Osteocyte (in vitro differentiated cells): ENCODE measurements around the gene UGT1A4. TPM values are rescaled to one million over a fixed set of nuclear protein-coding genes. Genes with fewer than 3 reads are reported as not detected.
"Not testable (repeated sequence)": the region's sequence is repeated elsewhere in the genome, so short reads cannot be mapped to it uniquely, and the experiment has no call there.

Source experiments
- DNase-seq: peaks from one replicate; pipeline ENCODE4 v3.0.0; 2021; ENCODE audit warnings: mixed read lengths; ENCODE audit not compliant: unreplicated experiment; ENCODE audit errors: extremely low spot score
- H3K27ac Mint-ChIP-seq: one replicate; pipeline ENCODE4 v1.8.0; 2021; ENCODE audit warnings: mild to moderate bottlenecking, mixed read lengths; ENCODE audit not compliant: unreplicated experiment
- H3K27me3 Mint-ChIP-seq: one replicate; pipeline ENCODE4 v1.8.0; 2021; ENCODE audit warnings: mixed read lengths; ENCODE audit not compliant: unreplicated experiment
- H3K36me3 Mint-ChIP-seq: one replicate; pipeline ENCODE4 v1.8.0; 2021; ENCODE audit warnings: mixed read lengths; ENCODE audit not compliant: unreplicated experiment
- H3K4me1 Mint-ChIP-seq: one replicate; pipeline ENCODE4 v1.8.0; 2021; ENCODE audit warnings: mixed read lengths; ENCODE audit not compliant: unreplicated experiment
- H3K4me3 Mint-ChIP-seq: one replicate; pipeline ENCODE4 v1.8.0; 2021; ENCODE audit warnings: mild to moderate bottlenecking, moderate library complexity, mixed read lengths; ENCODE audit not compliant: unreplicated experiment
- H3K9me3 Mint-ChIP-seq: one replicate; pipeline ENCODE4 v1.8.0; 2021; ENCODE audit warnings: mixed read lengths; ENCODE audit not compliant: unreplicated experiment
- total RNA-seq: library from RNA; stranded (reverse); gene quantifications from 2 replicates; pipeline ENCODE4 v1.2.1, GENCODE V29; 2021
- TF ChIP-seq, protein P1 (sequence below): fragments of 200-600 bp; sonication (generic); IDR thresholded peaks from 2 replicates; pipeline ENCODE4 v1.5.0; 2021; ENCODE audit warnings: antibody characterized with exemption, mild to moderate bottlenecking, moderate library complexity

Gene UGT1A4
- total RNA-seq, 1 donor from 2014 or later, result not detected

DNA sequence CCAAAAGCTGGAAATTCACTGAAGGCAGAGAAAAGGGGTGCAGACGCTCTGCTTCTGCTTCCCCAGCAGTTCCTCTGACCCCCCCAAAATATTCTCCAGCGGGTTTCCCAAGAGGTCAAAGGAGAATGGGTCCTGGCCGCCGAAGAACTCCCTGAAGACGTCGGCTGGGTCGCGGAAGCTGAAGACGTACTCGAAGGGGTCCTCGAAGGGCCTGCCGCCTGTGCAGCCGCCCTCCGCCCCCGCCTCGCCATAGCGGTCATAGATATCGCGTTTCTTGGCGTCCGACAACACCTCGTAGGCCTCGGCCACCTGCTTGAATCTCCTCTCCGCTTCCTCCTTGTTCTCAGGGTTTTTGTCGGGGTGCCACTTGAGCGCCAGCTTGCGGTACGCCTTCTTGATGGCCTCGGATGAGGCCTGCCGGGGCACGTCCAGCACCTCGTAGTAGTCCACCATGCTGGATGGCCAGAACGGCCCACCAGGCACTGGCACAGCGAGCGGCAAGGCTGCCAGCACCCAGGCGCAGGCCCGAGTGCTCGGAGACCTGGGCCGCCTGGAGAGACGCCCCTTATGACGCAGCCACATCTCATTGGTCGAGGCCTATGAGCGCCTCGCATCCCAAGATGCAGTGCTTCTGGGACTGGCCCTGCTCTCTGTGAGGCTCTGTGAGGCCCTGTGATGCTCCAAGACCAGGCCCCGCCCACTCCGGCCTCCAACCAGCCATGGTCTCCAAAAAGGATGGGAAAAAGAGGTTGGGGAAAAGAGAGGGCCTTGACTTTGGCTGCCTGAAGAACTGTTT is 25.1 kb downstream of the UGT1A4 start:
- DNase-seq, result no peak
- Mint-ChIP-seq H3K27me3 (peaks cover 56% of the 10 kb centered on the region), H3K4me3 (no peak overlapping the region), H3K4me1 (no peaks in the 10 kb centered on the region), H3K9me3 (no peaks in the 10 kb centered on the region), H3K36me3 (no peaks in the 10 kb centered on the region), H3K27ac (no peak overlapping the region)
- TF ChIP-seq, protein P1, sequence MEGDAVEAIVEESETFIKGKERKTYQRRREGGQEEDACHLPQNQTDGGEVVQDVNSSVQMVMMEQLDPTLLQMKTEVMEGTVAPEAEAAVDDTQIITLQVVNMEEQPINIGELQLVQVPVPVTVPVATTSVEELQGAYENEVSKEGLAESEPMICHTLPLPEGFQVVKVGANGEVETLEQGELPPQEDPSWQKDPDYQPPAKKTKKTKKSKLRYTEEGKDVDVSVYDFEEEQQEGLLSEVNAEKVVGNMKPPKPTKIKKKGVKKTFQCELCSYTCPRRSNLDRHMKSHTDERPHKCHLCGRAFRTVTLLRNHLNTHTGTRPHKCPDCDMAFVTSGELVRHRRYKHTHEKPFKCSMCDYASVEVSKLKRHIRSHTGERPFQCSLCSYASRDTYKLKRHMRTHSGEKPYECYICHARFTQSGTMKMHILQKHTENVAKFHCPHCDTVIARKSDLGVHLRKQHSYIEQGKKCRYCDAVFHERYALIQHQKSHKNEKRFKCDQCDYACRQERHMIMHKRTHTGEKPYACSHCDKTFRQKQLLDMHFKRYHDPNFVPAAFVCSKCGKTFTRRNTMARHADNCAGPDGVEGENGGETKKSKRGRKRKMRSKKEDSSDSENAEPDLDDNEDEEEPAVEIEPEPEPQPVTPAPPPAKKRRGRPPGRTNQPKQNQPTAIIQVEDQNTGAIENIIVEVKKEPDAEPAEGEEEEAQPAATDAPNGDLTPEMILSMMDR, result no peak

DNA sequence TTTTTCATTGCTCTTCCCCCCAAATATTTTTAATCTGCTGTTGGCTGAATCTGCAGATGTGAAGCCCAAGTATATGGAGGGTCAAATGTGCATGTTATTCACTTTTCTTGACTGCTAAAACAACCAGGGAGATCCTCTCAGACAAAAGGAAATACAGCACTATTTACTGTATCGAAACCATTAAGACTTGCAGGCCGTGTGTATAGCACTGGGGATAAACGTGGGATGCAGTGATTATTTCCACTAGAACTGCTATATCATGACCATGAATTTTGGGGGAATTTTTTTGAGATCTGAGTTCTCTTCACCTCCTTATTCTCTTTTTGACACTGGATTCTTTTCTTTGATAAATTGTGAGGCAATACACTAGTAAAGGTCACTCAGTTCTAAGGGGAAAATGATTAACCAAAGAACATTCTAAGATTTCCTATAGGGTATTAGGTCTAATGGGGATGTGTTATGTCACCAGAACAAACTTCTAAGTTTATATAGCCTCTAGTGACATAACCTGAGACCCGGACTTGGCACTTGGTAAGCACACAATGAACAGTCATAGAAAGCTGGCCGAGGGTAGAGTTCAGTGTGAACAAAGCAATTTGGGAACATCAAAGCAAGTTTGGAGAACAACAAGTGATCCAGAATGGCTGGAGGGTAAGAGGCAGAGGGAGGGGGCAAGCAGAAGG is 26.7 kb downstream of the UGT1A4 start:
- Mint-ChIP-seq H3K27me3 (peaks cover 61% of the 10 kb centered on the region), H3K9me3 (peaks cover 5% of the 10 kb centered on the region), H3K27ac (no peak overlapping the region), H3K4me3 (no peak overlapping the region), H3K4me1 (no peaks in the 10 kb centered on the region), H3K36me3 (no peaks in the 10 kb centered on the region)
- no peak for DNase-seq
- TF ChIP-seq, protein P1, result no peak

DNA sequence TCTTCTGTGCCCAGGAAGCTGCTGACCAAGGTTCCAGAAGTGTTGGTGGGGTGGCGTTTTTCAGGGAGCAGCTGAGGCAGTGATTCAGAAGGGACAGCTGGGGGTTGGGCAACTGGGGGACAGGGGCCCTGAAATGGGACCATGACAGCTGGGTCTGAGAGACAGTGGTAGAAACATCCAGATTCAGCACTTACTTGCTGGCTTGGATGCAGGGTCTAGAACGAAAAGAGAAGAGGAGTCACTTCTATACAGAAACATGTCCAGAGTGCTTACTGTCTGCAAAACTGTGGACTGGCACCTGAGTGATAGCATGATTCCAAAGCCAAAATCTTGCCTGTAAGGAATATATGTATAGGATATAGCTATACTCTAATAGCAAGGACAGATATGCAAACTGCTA is 27.3 kb downstream of the UGT1A4 start:
- not testable (repeated sequence) for DNase-seq, H3K9me3 Mint-ChIP-seq, H3K4me3 Mint-ChIP-seq, H3K27ac Mint-ChIP-seq, H3K4me1 Mint-ChIP-seq, H3K36me3 Mint-ChIP-seq
- H3K27me3 Mint-ChIP-seq, result peaks cover 57% of the 10 kb centered on the region

DNA sequence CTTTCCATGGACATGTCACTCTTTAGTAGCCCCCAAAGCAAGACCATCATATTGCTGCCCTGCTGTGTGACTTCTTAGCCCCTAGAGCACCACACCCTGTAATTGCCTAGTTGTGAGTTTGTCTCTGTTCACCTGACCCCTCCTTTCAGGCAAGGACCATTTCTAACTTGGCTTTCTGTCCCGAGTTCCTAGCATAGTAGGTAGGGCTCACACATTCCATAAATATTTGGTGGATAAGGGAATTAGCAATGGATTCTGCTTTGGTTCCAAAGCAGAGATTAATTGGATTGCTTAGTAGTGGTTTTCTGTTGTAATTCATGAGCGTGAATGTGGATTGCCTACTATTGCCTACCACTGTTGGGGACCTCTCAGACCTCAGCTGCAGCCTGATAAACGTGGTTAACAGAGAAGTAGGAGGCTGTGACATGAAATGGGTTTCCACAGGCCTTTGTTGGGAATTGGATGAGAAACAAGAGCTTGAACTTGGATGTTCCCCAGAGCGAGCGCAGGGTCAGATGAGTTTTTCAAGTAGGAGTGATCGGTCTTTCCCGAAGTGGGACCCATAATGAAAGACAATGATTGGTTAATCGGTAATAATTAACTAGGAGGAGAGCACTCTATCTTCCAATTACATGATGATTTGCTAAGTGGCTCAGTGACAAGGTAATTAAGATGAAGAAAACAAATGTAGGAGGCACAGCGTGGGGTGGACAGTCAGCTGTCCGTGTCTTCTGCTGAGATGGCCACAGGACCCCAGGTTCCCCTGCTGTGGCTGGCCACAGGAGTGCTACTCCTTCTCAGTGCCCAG is 28.1 kb downstream of the UGT1A4 start:
- Mint-ChIP-seq H3K4me3 (no peak overlapping the region), H3K4me1 (peaks cover 1% of the 10 kb centered on the region), H3K27me3 (peaks cover 56% of the 10 kb centered on the region), H3K36me3 (no peaks in the 10 kb centered on the region), H3K9me3 (peaks cover 6% of the 10 kb centered on the region), H3K27ac (no peak overlapping the region)
- TF ChIP-seq, protein P1, result no peak
- no peak for DNase-seq

DNA sequence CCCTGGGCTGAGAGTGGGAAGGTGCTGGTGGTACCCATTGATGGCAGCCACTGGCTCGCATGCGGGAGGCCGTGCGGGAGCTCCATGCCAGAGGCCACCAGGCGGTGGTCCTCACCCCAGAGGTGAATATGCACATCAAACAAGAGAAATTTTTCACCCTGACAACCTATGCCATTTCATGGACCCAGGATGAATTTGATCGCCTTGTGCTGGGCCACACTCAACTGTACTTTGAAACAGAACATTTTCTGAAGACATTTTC is 28.7 kb downstream of the UGT1A4 start:
- Mint-ChIP-seq H3K4me3 (no peak overlapping the region), H3K27ac (no peak overlapping the region), H3K9me3 (peaks cover 6% of the 10 kb centered on the region), H3K4me1 (peaks cover 2% of the 10 kb centered on the region), H3K27me3 (peaks cover 57% of the 10 kb centered on the region), H3K36me3 (no peaks in the 10 kb centered on the region)
- DNase-seq, result no peak
- TF ChIP-seq, protein P1, result no peak

DNA sequence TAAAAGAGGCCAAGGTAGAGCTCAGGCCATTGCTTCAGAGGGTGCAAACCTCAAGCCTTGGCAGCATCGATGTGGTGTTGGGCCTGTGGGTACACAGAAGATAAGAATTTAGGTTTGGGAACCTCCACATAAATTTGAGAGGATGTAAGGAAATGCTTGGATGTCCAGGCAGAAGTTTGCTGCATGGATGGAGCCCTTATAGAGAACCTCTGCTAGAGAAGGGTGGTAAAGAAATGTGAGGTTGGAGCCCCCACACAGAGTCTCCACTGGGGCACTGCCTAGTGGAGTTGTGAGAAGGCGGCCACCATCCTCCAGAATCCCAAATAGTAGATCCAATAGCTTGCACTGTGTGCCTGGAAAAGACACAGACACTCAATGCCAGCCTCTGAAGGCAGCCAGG is 32.2 kb downstream of the UGT1A4 start:
- not testable (repeated sequence) for H3K9me3 Mint-ChIP-seq, H3K4me3 Mint-ChIP-seq, H3K27ac Mint-ChIP-seq, H3K36me3 Mint-ChIP-seq, H3K4me1 Mint-ChIP-seq, DNase-seq
- peaks cover 61% of the 10 kb centered on the region for H3K27me3 Mint-ChIP-seq

DNA sequence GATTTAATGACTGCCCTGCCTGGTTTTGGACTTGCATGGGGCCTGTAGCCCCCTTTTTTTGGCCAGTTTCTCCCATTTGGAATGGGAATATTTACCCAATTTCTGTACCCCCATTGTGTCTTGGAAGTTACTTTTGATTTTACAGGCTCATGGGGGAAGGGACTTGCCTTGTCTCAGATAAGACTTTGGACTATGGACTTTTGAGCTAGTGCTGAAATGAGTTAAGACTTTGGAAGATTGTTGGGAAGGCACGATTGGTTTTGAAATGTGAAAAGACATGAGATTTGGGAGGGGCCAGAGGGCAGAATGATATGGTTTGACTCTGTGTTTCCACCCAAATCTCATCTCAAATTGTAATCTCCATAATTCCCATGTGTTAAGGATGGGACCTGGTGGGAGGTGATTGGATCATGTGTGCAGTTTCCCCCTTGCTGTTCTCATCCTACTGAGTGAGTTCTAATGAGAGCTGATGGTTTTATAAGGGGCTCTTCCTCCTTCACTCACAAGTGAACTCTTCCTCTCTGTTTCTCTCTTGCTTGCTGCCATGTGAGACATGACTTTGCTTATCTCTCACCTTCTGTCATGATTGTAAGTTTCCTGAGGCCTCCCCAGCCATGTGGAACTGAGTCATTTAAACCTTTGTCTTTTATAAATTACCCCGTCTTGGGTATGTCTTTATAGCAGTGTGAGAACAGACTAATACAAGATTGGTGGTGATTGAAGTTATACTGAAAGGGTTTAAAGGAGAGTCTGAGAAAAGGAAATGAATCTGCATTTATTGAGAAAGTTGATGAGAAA is 32.9 kb downstream of the UGT1A4 start:
- not testable (repeated sequence) for H3K4me3 Mint-ChIP-seq, DNase-seq, H3K9me3 Mint-ChIP-seq, H3K27ac Mint-ChIP-seq, H3K4me1 Mint-ChIP-seq, H3K36me3 Mint-ChIP-seq
- peaks cover 58% of the 10 kb centered on the region for H3K27me3 Mint-ChIP-seq
